HG03097 (cell line): ENCODE data around the gene MLST8.

Experiments
- ATAC-seq: cut with Tn5 transposase; IDR thresholded peaks from one replicate; pipeline ENCODE4 v1.9.1; 2021; ENCODE audit not compliant: unreplicated experiment, low FRiP score

Gene MLST8

GRCh38 chr16:2205104-2205966 is at the start of gene MLST8:
TSS of gene MLST8 (plus strand) at chr16:2205454. CDS start at chr16:2206086, 632 bp downstream.
- peak; percentile 62 for ATAC-seq

- ATAC-seq, result no peak
Measured at GRCh38 chr16:2155977-2156848, 49.0 kb upstream of the MLST8 start.

- no peak for ATAC-seq
Measured at GRCh38 chr16:2156849-2157224, 48.4 kb upstream of the MLST8 start.

GRCh38 chr16:2157480-2158261 is 47.6 kb upstream of the MLST8 start:
- ATAC-seq, result no peak

- ATAC-seq, result no peak
Measured at GRCh38 chr16:2158262-2158638, 47.0 kb upstream of the MLST8 start.

GRCh38 chr16:2159175-2159838 is 45.9 kb upstream of the MLST8 start:
- ATAC-seq, result no peak

- no peak for ATAC-seq
Measured at GRCh38 chr16:2160915-2161551, 44.2 kb upstream of the MLST8 start.

- ATAC-seq, result no peak
Measured at GRCh38 chr16:2161911-2162310, 43.3 kb upstream of the MLST8 start.

- no peak for ATAC-seq
Measured at GRCh38 chr16:2162676-2163118, 42.6 kb upstream of the MLST8 start.

- no peak for ATAC-seq
Measured at GRCh38 chr16:2163211-2163881, 41.9 kb upstream of the MLST8 start.

- no peak for ATAC-seq
Measured at GRCh38 chr16:2165861-2166260, 39.4 kb upstream of the MLST8 start.

GRCh38 chr16:2166263-2167067 is 38.8 kb upstream of the MLST8 start:
- ATAC-seq, result no peak

GRCh38 chr16:2167068-2167638 is 38.1 kb upstream of the MLST8 start:
- no peak for ATAC-seq

- ATAC-seq, result no peak
Measured at GRCh38 chr16:2170080-2170479, 35.2 kb upstream of the MLST8 start.

- no peak for ATAC-seq
Measured at GRCh38 chr16:2170587-2171435, 34.4 kb upstream of the MLST8 start.

- no peak for ATAC-seq
Measured at GRCh38 chr16:2171601-2172178, 33.6 kb upstream of the MLST8 start.
